Prostate gland (tissue), 2 donors: Measurements from ENCODE around the gene FBXO41.

Source experiments
- CTCF ChIP-seq, 4 experiments: fragments of 200-600 bp in 2 of 4; fragments of 450-650 bp in 2 of 4; sonication (generic) in 2 of 4; IDR thresholded peaks; 1 replicate in 3 of 4; 2 replicates in 1 of 4; pipeline ENCODE4 v1.5.1; 2016 to 2019; ENCODE audit warnings: antibody characterized with exemption in 4 of 4, mild to moderate bottlenecking in 2 of 4, moderate library complexity in 2 of 4
- POLR2A ChIP-seq: fragments of 450-650 bp; IDR thresholded peaks from one replicate; pipeline ENCODE4 v1.6.1; 2016; ENCODE audit warnings: antibody characterized with exemption, mild to moderate bottlenecking

GRCh38 chr2:73307720-73308119, 23.4 kb upstream of the FBXO41 start:
- TF ChIP-seq CTCF (IDR thresholded peaks at IDR 0.05) (no peak), POLR2A (no peak)
